ENCODE data around the gene PCDH9.

PCDH9 gene

GRCh38 chr13:66565279-66565678 lies 664.9 kb downstream of the PCDH9 start:
- DNase-seq (ENCODE audit: low read depth): no peak

- DNase-seq (ENCODE audit: low read depth): no peak
These were observed 667.1 kb downstream of the PCDH9 start for GRCh38 chr13:66563076-66563475.

- no peak for DNase-seq (ENCODE audit: low read depth)
These were observed 668.1 kb downstream of the PCDH9 start for GRCh38 chr13:66562054-66562453.

- no peak for DNase-seq (ENCODE audit: low read depth)
These were observed 669.1 kb downstream of the PCDH9 start for GRCh38 chr13:66560991-66561390.

GRCh38 chr13:66560189-66560588 lies 669.9 kb downstream of the PCDH9 start:
- no peak for DNase-seq (ENCODE audit: low read depth)

- no peak for DNase-seq (ENCODE audit: low read depth)
These were observed 671.0 kb downstream of the PCDH9 start for GRCh38 chr13:66559093-66559492.

GRCh38 chr13:66558506-66558905 lies 671.6 kb downstream of the PCDH9 start:
- no peak for DNase-seq (ENCODE audit: low read depth)

GRCh38 chr13:66557357-66557756 lies 672.8 kb downstream of the PCDH9 start:
- DNase-seq (ENCODE audit: low read depth): no peak

- no peak for DNase-seq (ENCODE audit: low read depth)
These were observed 673.8 kb downstream of the PCDH9 start for GRCh38 chr13:66556306-66556705.

- DNase-seq (ENCODE audit: low read depth): no peak
These were observed 676.7 kb downstream of the PCDH9 start for GRCh38 chr13:66553391-66553790.

GRCh38 chr13:66551128-66551527 lies 679.0 kb downstream of the PCDH9 start:
- DNase-seq (ENCODE audit: low read depth): no peak

GRCh38 chr13:66547685-66548084 lies 682.5 kb downstream of the PCDH9 start:
- DNase-seq (ENCODE audit: low read depth): no peak

- DNase-seq (ENCODE audit: low read depth): no peak
These were observed 683.4 kb downstream of the PCDH9 start for GRCh38 chr13:66546534-66547379.

- no peak for DNase-seq (ENCODE audit: low read depth)
These were observed 686.4 kb downstream of the PCDH9 start for GRCh38 chr13:66543780-66544179.

GRCh38 chr13:66537417-66537816 lies 692.7 kb downstream of the PCDH9 start:
- no peak for DNase-seq (ENCODE audit: low read depth)

GRCh38 chr13:66536746-66537145 lies 693.4 kb downstream of the PCDH9 start:
- no peak for DNase-seq (ENCODE audit: low read depth)

- DNase-seq (ENCODE audit: low read depth): no peak
These were observed 695.6 kb downstream of the PCDH9 start for GRCh38 chr13:66534561-66534960.

- no peak for DNase-seq (ENCODE audit: low read depth)
These were observed 697.3 kb downstream of the PCDH9 start for GRCh38 chr13:66532845-66533244.

- no peak for DNase-seq (ENCODE audit: low read depth)
These were observed 698.0 kb downstream of the PCDH9 start for GRCh38 chr13:66532146-66532545.

GRCh38 chr13:66530686-66531085 lies 699.5 kb downstream of the PCDH9 start:
- no peak for DNase-seq (ENCODE audit: low read depth)

- DNase-seq (ENCODE audit: low read depth): no peak
These were observed 700.0 kb downstream of the PCDH9 start for GRCh38 chr13:66530158-66530557.

- no peak for DNase-seq (ENCODE audit: low read depth)
These were observed 701.1 kb downstream of the PCDH9 start for GRCh38 chr13:66528944-66529576.

- DNase-seq (ENCODE audit: low read depth): no peak
These were observed 702.0 kb downstream of the PCDH9 start for GRCh38 chr13:66528180-66528579.
